ENCODE measurements around the gene SAP25. TPM values are rescaled to one million over a fixed set of nuclear protein-coding genes. Genes with fewer than 3 reads are reported as not detected.

The SAP25 gene
- total RNA-seq, 1 donor from 2014 or later: 2.9 TPM

- intact Hi-C loops (cut with DNase I): no loop called here
- Histone ChIP-seq H3K4me3 (no peak overlapping the region), H3K36me3 (peaks cover 0 to 29% of the 10 kb centered on the region in 2 donors), H3K27me3 (no peaks in the 10 kb centered on the region), H3K27ac (no peak overlapping the region), H3K4me1 (peaks cover 24% of the 10 kb centered on the region), H3K9me3 (no peaks in the 10 kb centered on the region)
- TF ChIP-seq POLR2AphosphoS5 (IDR thresholded peaks at IDR 0.05; ENCODE audit: insufficient read depth in 1 of 2, low read depth in 1 of 2) (no peak), CTCF (IDR thresholded peaks at IDR 0.05) (no peak), POLR2A (IDR thresholded peaks at IDR 0.05) (no peak)
- no peak for DNase-seq (ENCODE audit: extremely low spot score in 2 of 2)
These were observed 1.3 kb downstream of the SAP25 start for GRCh38 chr7:100572281-100572948.

DNA sequence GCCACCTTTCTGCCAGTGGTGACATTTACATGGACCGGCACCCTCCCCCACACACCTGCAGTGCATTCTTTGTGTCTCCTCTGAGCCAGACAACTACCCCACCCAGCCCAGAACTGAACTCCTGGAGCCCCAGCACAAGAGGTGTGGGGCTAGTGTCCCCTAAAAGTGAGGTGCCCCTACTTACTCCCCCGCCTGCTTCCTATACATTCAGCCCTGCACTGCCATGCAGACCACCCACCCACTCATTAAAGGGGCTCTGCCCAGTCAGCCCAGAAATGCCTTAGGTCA lies 1.9 kb downstream of the SAP25 start:
- no peak overlapping the region for H3K27ac ChIP-seq
- H3K9me3 ChIP-seq: no peaks in the 10 kb centered on the region
- H3K4me1 ChIP-seq: peaks cover 26% of the 10 kb centered on the region
- no peaks in the 10 kb centered on the region for H3K27me3 ChIP-seq
- DNase-seq (ENCODE audit: extremely low spot score in 2 of 2): no peak
- H3K36me3 ChIP-seq: peaks cover 0 to 22% of the 10 kb centered on the region in 2 donors
- TF ChIP-seq CTCF (IDR thresholded peaks at IDR 0.05): no peak
- TF ChIP-seq POLR2AphosphoS5 (IDR thresholded peaks at IDR 0.05; ENCODE audit: insufficient read depth in 1 of 2, low read depth in 1 of 2): no peak
- TF ChIP-seq POLR2A (IDR thresholded peaks at IDR 0.05): no peak
- no peak overlapping the region for H3K4me3 ChIP-seq
- intact Hi-C loops (cut with DNase I): no loop called here

- DNase-seq (ENCODE audit: extremely low spot score in 2 of 2): no peak
- Histone ChIP-seq H3K36me3 (peaks cover 0 to 16% of the 10 kb centered on the region in 2 donors), H3K27ac (no peak overlapping the region), H3K27me3 (no peaks in the 10 kb centered on the region), H3K9me3 (no peaks in the 10 kb centered on the region), H3K4me3 (no peak overlapping the region), H3K4me1 (peaks cover 26% of the 10 kb centered on the region)
- TF ChIP-seq CTCF (IDR thresholded peaks at IDR 0.05) (no peak), POLR2A (IDR thresholded peaks at IDR 0.05) (no peak), POLR2AphosphoS5 (IDR thresholded peaks at IDR 0.05; ENCODE audit: insufficient read depth in 1 of 2, low read depth in 1 of 2) (no peak)
- intact Hi-C loops (cut with DNase I): no loop called here
These were observed 2.5 kb downstream of the SAP25 start for GRCh38 chr7:100570954-100571828.

DNA sequence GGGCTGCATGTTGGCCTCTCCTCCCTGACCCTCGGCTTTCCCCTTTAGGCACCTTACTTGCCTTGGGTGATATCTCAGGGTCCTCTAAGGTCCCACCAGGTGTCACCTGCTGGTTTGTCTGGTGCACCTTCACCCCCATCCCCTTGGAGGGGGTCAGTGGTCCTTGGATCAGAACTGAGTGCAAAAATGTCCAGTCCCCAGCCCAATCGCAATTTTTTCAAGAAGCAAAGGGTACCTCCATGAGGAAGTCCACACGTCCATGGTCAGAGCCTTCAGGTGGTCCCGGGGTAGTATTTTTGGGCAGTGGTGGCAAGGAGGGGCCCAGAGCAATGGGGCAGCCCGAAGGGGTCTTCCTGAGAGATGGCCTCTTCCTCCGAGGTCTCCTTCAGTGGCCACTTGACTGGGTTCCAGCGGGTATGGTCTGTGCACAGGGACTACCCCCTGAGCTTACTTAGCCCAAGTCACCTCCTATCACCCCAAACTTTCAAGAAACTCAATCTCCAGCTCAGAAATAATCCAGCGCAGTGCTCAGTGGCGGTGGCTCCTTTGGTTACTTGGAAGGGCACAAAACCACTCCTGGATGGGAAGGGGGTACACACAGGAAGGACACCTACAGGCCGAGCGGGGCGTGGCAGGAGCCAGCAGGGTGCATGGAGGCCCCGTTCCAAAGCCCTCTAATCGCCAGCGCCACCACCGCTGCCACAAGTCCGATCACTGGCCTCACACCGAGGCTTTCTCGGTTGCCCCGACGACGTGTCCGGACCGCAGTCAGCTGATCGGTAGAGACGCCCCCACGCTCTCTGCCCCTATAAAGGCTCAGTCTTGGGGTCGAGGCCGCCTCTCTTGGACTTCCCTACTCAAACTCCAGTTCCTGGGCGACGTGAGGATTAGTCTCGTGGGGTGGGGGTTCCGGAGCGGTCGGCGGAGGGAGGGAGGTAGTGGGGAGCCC lies 4.5 kb downstream of the SAP25 start:
- peak overlapping the region; percentile 21 to 54 for H3K4me3 ChIP-seq
- no peaks in the 10 kb centered on the region for H3K9me3 ChIP-seq
- TF ChIP-seq POLR2AphosphoS5 (IDR thresholded peaks at IDR 0.05; ENCODE audit: insufficient read depth in 1 of 2, low read depth in 1 of 2) (peak in 1 of 2 donors; percentile 42), POLR2A (IDR thresholded peaks at IDR 0.05) (no peak), CTCF (IDR thresholded peaks at IDR 0.05) (peak in 2 of 3 experiments; percentile 11 to 18)
- no peaks in the 10 kb centered on the region for H3K27me3 ChIP-seq
- no peaks in the 10 kb centered on the region for H3K36me3 ChIP-seq
- peak overlapping the region; percentile 17 for H3K27ac ChIP-seq
- intact Hi-C loops (cut with DNase I): loop anchor here (5.0 kb wide), 1 partner anchor 123 kb away; the partner anchor contains the start of gene GIGYF1
- peaks cover 26% of the 10 kb centered on the region for H3K4me1 ChIP-seq
- DNase-seq (ENCODE audit: extremely low spot score in 2 of 2): no peak
